Keratinocyte (primary cell): ENCODE data around the gene SEC22B.
"Not testable (repeated sequence)": the region's sequence is repeated elsewhere in the genome, so short reads cannot be mapped to it uniquely, and the experiment has no call there.

Experiments
- EZH2 ChIP-seq: IDR thresholded peaks from one replicate; pipeline ENCODE4 v1.6.1; 2012; ENCODE audit warnings: inconsistent platforms, mild to moderate bottlenecking, low read length, moderate library complexity
- TF ChIP-seq, protein P1 (sequence below), 3 experiments: IDR thresholded peaks in 1 of 3; conservative IDR thresholded peaks in 1 of 3; optimal IDR thresholded peaks in 1 of 3; 2 replicates in 2 of 3; 3 replicates in 1 of 3; pipeline versions ENCODE3 to v1.5.1; 2011; ENCODE audit warnings: low read length in 3 of 3, mild to moderate bottlenecking in 3 of 3, moderate library complexity in 2 of 3, control low read depth in 1 of 3, inconsistent platforms in 1 of 3; ENCODE audit not compliant: insufficient read depth in 2 of 3; ENCODE audit errors: extremely low read depth in 1 of 3

GRCh38 chr1:120179811-120180690 is 3.7 kb upstream of the SEC22B start:
- TF ChIP-seq, protein P1, sequence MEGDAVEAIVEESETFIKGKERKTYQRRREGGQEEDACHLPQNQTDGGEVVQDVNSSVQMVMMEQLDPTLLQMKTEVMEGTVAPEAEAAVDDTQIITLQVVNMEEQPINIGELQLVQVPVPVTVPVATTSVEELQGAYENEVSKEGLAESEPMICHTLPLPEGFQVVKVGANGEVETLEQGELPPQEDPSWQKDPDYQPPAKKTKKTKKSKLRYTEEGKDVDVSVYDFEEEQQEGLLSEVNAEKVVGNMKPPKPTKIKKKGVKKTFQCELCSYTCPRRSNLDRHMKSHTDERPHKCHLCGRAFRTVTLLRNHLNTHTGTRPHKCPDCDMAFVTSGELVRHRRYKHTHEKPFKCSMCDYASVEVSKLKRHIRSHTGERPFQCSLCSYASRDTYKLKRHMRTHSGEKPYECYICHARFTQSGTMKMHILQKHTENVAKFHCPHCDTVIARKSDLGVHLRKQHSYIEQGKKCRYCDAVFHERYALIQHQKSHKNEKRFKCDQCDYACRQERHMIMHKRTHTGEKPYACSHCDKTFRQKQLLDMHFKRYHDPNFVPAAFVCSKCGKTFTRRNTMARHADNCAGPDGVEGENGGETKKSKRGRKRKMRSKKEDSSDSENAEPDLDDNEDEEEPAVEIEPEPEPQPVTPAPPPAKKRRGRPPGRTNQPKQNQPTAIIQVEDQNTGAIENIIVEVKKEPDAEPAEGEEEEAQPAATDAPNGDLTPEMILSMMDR (optimal IDR thresholded peaks at IDR 0.05 in 1 of 3, IDR thresholded peaks at IDR 0.05 in 1 of 3, conservative IDR thresholded peaks at IDR 0.05 in 1 of 3; ENCODE audit: extremely low read depth in 1 of 3, insufficient read depth in 2 of 3, low read length in 3 of 3): not testable (repeated sequence)
- not testable (repeated sequence) for TF ChIP-seq EZH2
